Subcutaneous abdominal adipose tissue (tissue), 5 donors: Measurements from ENCODE around the gene UBE2R2.

ENCODE experiments used
- H3K27ac ChIP-seq: one replicate; pipeline ENCODE4 v1.7.0; 2013; ENCODE audit warnings: low read depth, mild to moderate bottlenecking, inconsistent platforms, low read length, moderate library complexity
- H3K27me3 ChIP-seq, 5 donors: one replicate each; pipeline ENCODE4 v1.7.0; 2013; ENCODE audit warnings: low read length in 5 of 5, inconsistent platforms in 1 of 5; ENCODE audit not compliant: control insufficient read depth in 5 of 5, insufficient read depth in 4 of 5
- H3K36me3 ChIP-seq, 5 donors: one replicate each; pipeline ENCODE4 v1.7.0; 2013; ENCODE audit warnings: low read length in 5 of 5; ENCODE audit not compliant: control insufficient read depth in 5 of 5, insufficient read depth in 5 of 5
- H3K4me1 ChIP-seq, 5 donors: one replicate each; pipeline ENCODE4 v1.7.0; 2013; ENCODE audit warnings: low read length in 5 of 5, mild to moderate bottlenecking in 3 of 5, moderate library complexity in 1 of 5; ENCODE audit not compliant: control insufficient read depth in 5 of 5, insufficient read depth in 5 of 5
- H3K4me3 ChIP-seq, 5 donors: one replicate each; pipeline ENCODE4 v1.7.0; 2013; ENCODE audit warnings: low read length in 5 of 5, low read depth in 1 of 5
- H3K9ac ChIP-seq, 5 donors: one replicate each; pipeline ENCODE4 v1.7.0; 2013; ENCODE audit warnings: low read length in 5 of 5, mild to moderate bottlenecking in 4 of 5, moderate library complexity in 3 of 5
- H3K9me3 ChIP-seq, 5 donors: one replicate each; pipeline ENCODE4 v1.7.0; 2013; ENCODE audit warnings: low read length in 5 of 5; ENCODE audit not compliant: control insufficient read depth in 5 of 5
- donor health status: healthy.
- donor health status: healthy.
- donor health status: healthy.
- donor health status: healthy.
- donor health status: healthy.

Gene UBE2R2

GRCh38 chr9:33923998-33924701 is 107.2 kb downstream of the UBE2R2 start:
- Histone ChIP-seq H3K27ac (no peak overlapping the region), H3K4me3 (no peak overlapping the region), H3K36me3 (peaks cover 12 to 92% (median 87%) of the 10 kb centered on the region in 5 donors)

GRCh38 chr9:33924978-33925797 is 108.2 kb downstream of the UBE2R2 start:
- Histone ChIP-seq H3K9ac (peak overlapping the region in 3 of 5 donors; percentile 2 to 38 (median 20)), H3K36me3 (peaks cover 5 to 91% (median 81%) of the 10 kb centered on the region in 5 donors), H3K27me3 (no peaks in the 10 kb centered on the region), H3K4me3 (no peak overlapping the region), H3K27ac (no peak overlapping the region), H3K4me1 (peaks cover 0 to 18% (median 12%) of the 10 kb centered on the region in 5 donors), H3K9me3 (no peaks in the 10 kb centered on the region)

More at GRCh38 chr9:33923998-33924701, 107.2 kb downstream of the UBE2R2 start:
- Histone ChIP-seq H3K4me1 (peaks cover 0 to 18% (median 12%) of the 10 kb centered on the region in 5 donors), H3K9me3 (no peaks in the 10 kb centered on the region), H3K27me3 (no peaks in the 10 kb centered on the region), H3K9ac (no peak overlapping the region)

GRCh38 chr9:33926746-33927485 is 110.0 kb downstream of the UBE2R2 start:
- H3K9me3 ChIP-seq = no peaks in the 10 kb centered on the region
- no peak overlapping the region for H3K4me3 ChIP-seq
- H3K27ac ChIP-seq = no peak overlapping the region
- H3K27me3 ChIP-seq = no peaks in the 10 kb centered on the region
- H3K9ac ChIP-seq = no peak overlapping the region
- peaks cover 0 to 18% (median 12%) of the 10 kb centered on the region in 5 donors for H3K4me1 ChIP-seq
- peaks cover 0 to 89% (median 77%) of the 10 kb centered on the region in 5 donors for H3K36me3 ChIP-seq

- H3K27ac ChIP-seq = no peak overlapping the region
- peaks cover 0 to 89% (median 77%) of the 10 kb centered on the region in 5 donors for H3K36me3 ChIP-seq
- no peak overlapping the region for H3K4me3 ChIP-seq
- H3K4me1 ChIP-seq = peaks cover 0 to 18% (median 12%) of the 10 kb centered on the region in 5 donors
- no peaks in the 10 kb centered on the region for H3K27me3 ChIP-seq
- no peak overlapping the region for H3K9ac ChIP-seq
- no peaks in the 10 kb centered on the region for H3K9me3 ChIP-seq
These were observed 110.7 kb downstream of the UBE2R2 start for GRCh38 chr9:33927694-33928093.

GRCh38 chr9:33931326-33931725 is 114.4 kb downstream of the UBE2R2 start:
- Histone ChIP-seq H3K9ac (no peak overlapping the region), H3K4me1 (peaks cover 0 to 9% (median 0%) of the 10 kb centered on the region in 5 donors), H3K36me3 (peaks cover 15 to 89% (median 75%) of the 10 kb centered on the region in 5 donors), H3K4me3 (no peak overlapping the region), H3K9me3 (no peaks in the 10 kb centered on the region), H3K27ac (no peak overlapping the region), H3K27me3 (no peaks in the 10 kb centered on the region)

- no peak overlapping the region for H3K4me3 ChIP-seq
- peaks cover 0 to 9% (median 0%) of the 10 kb centered on the region in 5 donors for H3K4me1 ChIP-seq
- H3K9me3 ChIP-seq = no peaks in the 10 kb centered on the region
- peaks cover 15 to 84% (median 69%) of the 10 kb centered on the region in 5 donors for H3K36me3 ChIP-seq
- no peaks in the 10 kb centered on the region for H3K27me3 ChIP-seq
- no peak overlapping the region for H3K27ac ChIP-seq
- no peak overlapping the region for H3K9ac ChIP-seq
These were observed 115.3 kb downstream of the UBE2R2 start for GRCh38 chr9:33932078-33932807.

GRCh38 chr9:33934188-33934878 is 117.4 kb downstream of the UBE2R2 start:
- Histone ChIP-seq H3K27me3 (no peaks in the 10 kb centered on the region), H3K4me3 (no peak overlapping the region), H3K9me3 (no peaks in the 10 kb centered on the region), H3K4me1 (peaks cover 0 to 9% (median 0%) of the 10 kb centered on the region in 5 donors), H3K36me3 (peaks cover 15 to 72% (median 54%) of the 10 kb centered on the region in 5 donors), H3K27ac (no peak overlapping the region), H3K9ac (no peak overlapping the region)

GRCh38 chr9:33939924-33940874 is 123.2 kb downstream of the UBE2R2 start:
- H3K4me3 ChIP-seq = no peak overlapping the region
- H3K9me3 ChIP-seq = no peaks in the 10 kb centered on the region
- peaks cover 0 to 7% (median 3%) of the 10 kb centered on the region in 5 donors for H3K4me1 ChIP-seq
- H3K27ac ChIP-seq = no peak overlapping the region
- peaks cover 23 to 67% (median 41%) of the 10 kb centered on the region in 5 donors for H3K36me3 ChIP-seq
- no peaks in the 10 kb centered on the region for H3K27me3 ChIP-seq
- H3K9ac ChIP-seq = no peak overlapping the region
